Fibroblast of the aortic adventitia (primary cell): ENCODE data around the gene DHRS1. TPM values are rescaled to one million over a fixed set of nuclear protein-coding genes. Genes with fewer than 3 reads are reported as not detected.

Experiments used
- DNase-seq: peaks from one replicate; pipeline ENCODE4 v3.0.0-alpha.2; 2010; ENCODE audit warnings: low read depth
- H3K4me3 ChIP-seq: 2 replicates; pipeline ENCODE4 v1.5.1; 2011; ENCODE audit warnings: low read depth, mild to moderate bottlenecking, control low read depth, low read length, moderate library complexity
- total RNA-seq: library from RNA; depleted of rRNA; stranded (reverse); fragments of >200 nt; gene quantifications from 2 replicates; pipeline ENCODE4 v1.2.3, GENCODE V29; 2012; ENCODE audit warnings: low replicate concordance
- TF ChIP-seq, protein P1 (sequence below): IDR thresholded peaks from 2 replicates; pipeline ENCODE4 v1.5.1; 2011; ENCODE audit warnings: mild to moderate bottlenecking, low read length, control low read depth, inconsistent platforms; ENCODE audit not compliant: insufficient read depth

DHRS1 gene
- total RNA-seq, 1 donor = 20.7 TPM

- no peak for DNase-seq
- H3K4me3 ChIP-seq = no peak overlapping the region
- TF ChIP-seq, protein P1, sequence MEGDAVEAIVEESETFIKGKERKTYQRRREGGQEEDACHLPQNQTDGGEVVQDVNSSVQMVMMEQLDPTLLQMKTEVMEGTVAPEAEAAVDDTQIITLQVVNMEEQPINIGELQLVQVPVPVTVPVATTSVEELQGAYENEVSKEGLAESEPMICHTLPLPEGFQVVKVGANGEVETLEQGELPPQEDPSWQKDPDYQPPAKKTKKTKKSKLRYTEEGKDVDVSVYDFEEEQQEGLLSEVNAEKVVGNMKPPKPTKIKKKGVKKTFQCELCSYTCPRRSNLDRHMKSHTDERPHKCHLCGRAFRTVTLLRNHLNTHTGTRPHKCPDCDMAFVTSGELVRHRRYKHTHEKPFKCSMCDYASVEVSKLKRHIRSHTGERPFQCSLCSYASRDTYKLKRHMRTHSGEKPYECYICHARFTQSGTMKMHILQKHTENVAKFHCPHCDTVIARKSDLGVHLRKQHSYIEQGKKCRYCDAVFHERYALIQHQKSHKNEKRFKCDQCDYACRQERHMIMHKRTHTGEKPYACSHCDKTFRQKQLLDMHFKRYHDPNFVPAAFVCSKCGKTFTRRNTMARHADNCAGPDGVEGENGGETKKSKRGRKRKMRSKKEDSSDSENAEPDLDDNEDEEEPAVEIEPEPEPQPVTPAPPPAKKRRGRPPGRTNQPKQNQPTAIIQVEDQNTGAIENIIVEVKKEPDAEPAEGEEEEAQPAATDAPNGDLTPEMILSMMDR = no peak
Measured at GRCh38 chr14:24290746-24291145, 8.8 kb downstream of the DHRS1 start.

DNA sequence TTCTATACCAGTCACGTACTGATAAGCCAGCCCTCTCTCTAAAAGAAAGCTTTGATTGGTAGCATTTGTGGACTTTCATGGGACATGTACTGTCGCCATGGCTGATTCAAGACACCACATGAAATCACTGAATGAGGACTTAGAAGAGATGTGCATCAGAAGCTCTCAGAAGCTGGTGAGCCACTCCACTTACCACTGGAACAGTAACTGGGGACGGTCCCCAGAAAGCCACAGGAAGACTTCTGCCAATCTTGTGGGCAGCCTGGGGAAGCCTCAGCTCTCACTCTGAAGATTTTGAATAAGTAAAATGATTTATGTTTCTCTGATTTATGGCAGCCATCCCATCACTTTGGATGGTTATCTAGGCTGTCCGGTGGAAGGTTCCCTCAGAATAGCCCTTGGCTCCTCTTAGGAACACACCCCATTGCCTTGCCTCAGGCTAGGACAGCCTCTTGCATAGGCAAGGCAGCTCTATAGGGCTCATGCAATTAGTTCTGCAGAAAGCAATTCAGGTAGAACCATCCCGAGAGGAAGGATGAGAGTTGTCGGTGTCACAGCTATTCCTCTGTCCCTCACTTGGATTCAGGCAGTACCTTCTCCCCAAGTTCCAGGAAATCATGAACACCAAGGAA is 9.8 kb downstream of the DHRS1 start:
- no peak overlapping the region for H3K4me3 ChIP-seq
- TF ChIP-seq, protein P1 = no peak
- no peak for DNase-seq

DNA sequence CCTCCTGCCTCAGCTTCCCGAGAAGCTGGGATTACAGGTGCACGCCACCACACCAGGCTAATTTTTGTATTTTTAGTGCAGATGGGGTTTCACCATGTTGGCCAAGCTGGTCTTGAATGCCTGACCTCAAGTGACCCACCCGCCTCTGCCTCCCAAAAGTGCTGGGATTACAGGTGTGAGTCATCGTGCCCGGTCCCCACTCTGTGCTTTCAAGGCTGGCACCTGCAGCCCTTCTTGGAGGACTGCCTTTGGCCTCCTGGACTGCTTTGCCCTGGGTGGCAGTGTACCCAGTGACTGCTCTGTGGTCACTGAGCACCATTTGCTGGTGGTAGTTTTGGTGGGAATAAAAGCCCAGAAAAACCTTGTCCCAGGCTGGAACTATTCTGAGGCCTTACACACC is 12.6 kb downstream of the DHRS1 start:
- TF ChIP-seq, protein P1 = no peak
- DNase-seq = no peak

DNA sequence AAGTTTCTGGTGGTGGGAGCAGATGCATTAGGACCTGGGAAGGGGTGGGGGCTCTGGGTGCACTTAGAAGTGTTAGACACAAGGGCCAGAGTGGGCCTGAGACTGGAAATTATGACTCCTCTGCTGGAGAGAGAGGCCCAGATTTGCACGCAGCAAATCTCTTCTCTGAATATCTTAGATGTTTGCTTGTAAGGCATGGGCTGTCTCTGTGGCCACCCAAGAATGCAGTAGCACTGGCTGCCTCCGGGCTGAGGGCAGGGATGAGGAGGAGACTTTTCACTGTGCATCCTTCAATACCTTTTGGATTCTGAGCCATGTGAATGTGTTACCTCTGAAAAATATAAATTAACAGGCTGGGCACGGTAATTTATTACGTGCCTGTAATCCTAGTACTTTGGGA is 14.2 kb downstream of the DHRS1 start:
- TF ChIP-seq, protein P1 = no peak
- no peak overlapping the region for H3K4me3 ChIP-seq
- DNase-seq = no peak

More for the DNA sequence above, 12.6 kb downstream of the DHRS1 start:
- H3K4me3 ChIP-seq = no peak overlapping the region

DNA sequence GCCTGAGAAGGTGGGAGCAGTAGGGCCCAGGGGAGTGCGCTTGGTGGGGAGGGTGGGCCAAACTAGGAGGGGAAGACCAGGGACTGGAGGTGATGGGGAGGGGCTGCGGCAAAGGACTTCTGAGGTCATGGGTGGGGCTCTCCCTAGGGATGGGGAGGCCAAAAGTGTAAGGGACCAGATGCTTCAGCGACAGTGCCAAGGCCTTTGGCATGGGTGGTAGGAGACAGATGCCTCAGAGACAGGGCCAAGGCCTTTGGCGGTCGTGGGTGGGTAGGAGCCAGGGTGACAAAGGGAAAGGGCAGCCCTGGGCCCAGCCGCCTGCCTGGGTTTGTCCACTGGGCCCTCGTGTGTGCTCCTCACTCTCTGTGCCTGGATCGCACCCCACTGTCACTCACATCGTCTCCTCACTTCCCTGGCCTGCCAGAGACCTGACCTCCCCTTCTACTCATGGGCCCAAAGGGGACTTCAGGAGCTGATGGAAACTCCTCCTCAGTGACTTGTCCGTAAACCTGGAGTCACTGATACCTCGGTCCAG is 15.0 kb downstream of the DHRS1 start:
- H3K4me3 ChIP-seq = no peak overlapping the region
- TF ChIP-seq, protein P1 = no peak
- DNase-seq = no peak

DNA sequence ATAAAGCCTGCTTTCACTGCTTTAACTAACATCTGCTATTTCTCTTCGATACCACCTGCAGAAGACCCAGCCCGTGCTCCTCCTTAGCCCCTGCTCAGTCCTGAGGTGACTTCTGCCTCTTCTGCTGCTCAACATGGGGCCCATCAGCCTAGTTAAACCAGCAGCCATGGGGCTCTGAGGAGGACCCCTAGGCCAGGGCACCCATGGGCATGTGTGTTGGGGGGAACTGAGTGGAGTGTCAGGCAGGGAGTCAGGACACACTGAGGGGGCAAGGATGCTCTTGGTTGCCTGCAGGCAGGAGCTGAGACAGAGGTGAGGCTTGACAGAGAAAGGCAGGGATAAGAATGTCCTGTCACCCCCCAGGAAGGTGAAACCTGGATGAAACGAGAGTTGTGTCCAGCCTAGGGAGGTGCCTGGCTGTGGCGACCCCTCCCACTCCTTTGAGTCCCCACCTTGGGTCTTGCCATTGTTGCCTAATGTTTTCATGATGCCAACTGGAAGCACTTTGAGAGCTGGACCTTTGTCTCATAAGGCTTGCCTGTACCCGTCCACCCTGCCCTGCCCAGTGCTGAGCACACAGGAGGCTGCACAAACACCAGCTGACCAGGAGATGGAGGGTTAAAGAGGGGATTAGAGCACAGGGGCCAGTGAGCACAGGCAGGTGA is 15.7 kb downstream of the DHRS1 start:
- TF ChIP-seq, protein P1 = no peak
- H3K4me3 ChIP-seq = no peak overlapping the region
- DNase-seq = no peak
